ENCODE measurements around the gene CHMP1B.

Gene CHMP1B

DNA sequence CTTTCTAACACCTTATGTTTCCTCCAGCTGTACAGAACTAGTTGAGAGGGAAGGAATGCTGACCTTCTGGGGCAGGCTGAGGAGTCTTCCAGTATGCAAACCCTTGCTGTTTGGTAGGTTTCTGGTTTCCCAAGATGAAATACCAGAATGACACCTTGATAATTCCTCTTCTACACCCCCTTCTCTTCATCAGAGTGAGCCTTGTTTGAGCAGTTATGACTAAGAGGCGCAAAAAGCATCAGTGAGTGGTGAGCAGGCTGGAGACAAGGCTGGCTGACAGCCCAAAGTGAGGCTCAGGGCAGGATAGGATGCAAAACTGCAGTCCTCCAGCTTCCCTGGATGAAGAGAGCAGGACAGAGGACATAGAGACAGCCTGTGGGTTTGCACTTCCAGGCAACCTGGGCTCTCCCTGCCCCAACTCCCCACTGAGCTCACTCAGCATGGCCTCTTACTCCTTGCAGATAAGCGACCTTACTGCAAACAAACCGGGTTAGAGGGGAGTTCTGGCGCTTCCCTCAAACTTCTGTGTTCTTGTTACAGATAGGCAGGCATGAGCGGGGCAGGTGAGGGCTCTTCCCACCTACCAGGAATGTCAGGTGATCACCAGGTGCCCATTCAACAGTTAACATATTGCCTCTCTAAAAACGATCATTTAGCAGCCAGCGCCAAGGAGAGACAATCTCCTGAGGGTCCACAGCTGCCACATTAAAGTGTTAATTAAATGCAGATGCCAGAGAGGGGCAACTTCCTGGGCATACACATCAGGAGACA is 51.5 kb downstream of the CHMP1B start:
- no peak for DNase-seq (ENCODE audit: low read depth)
